GM12878 (cell line): ENCODE measurements around the gene ITGA11. TPM values are rescaled to one million over a fixed set of nuclear protein-coding genes. Genes with fewer than 3 reads are reported as not detected.

Experiments used
- ATAC-seq: fragments of 200-7000 bp; cut with Tn5 transposase; 3 replicates; pipeline ENCODE4 v1.9.1; 2020; ENCODE audit warnings: mild to moderate bottlenecking, moderate library complexity
- BruUV-seq: library from RNA; stranded (reverse); fragments of 400-500 nt; replicated peaks from 2 replicates; lab custom pipeline; 2021; lab: Mats Ljungman, UMichigan
- CTCF ChIA-PET: fragments of 300-600 bp; sonication (Branson Sonifier 250); formaldehyde crosslinking; extraction: SDS; loops from one replicate; lab custom pipeline; 2021; ENCODE audit warnings: inconsistent platforms; lab: Yijun Ruan, JAX
- POLR2A ChIA-PET: fragments of 350-600 bp; formaldehyde crosslinking; extraction: SDS; loops from one replicate; lab custom pipeline; 2021; ENCODE audit warnings: inconsistent platforms; lab: Charles Lee
- RAD21 ChIA-PET: fragments of 300-600 bp; sonication (Branson Sonifier 250); formaldehyde crosslinking; loops from one replicate; lab custom pipeline; 2023; ENCODE audit warnings: antibody characterized with exemption; ENCODE audit not compliant: unreplicated experiment; lab: Charles Lee
- SMC1A ChIA-PET: fragments of 300-600 bp; sonication (Branson Sonifier 250); formaldehyde crosslinking; loops from one replicate; lab custom pipeline; 2023; ENCODE audit not compliant: unreplicated experiment, uncharacterized antibody; lab: Charles Lee
- DNase-seq: peaks from one replicate; pipeline ENCODE4 v3.0.0-alpha.2; 2011; ENCODE audit warnings: low read depth, low spot score
- FAIRE-seq: peaks from 3 replicates; lab custom pipeline; 2011; peaks lifted over from hg19 to GRCh38; lab: Jason Lieb, UNC
- H2AFZ ChIP-seq: 2 replicates; pipeline ENCODE4 v1.6.0; 2011; ENCODE audit warnings: low read depth, low read length, control low read depth; ENCODE audit not compliant: control insufficient read depth
- H3K27ac ChIP-seq: 2 replicates; pipeline ENCODE4 v1.5.1; 2011; ENCODE audit warnings: control low read depth; ENCODE audit not compliant: control insufficient read depth, insufficient read depth
- H3K27me3 ChIP-seq, 2 experiments: replicated peaks in 1 of 2; 2 replicates each; pipeline versions ENCODE4 v1.6.0 to v1.6.1; 2011; ENCODE audit warnings: low read length in 1 of 2; ENCODE audit not compliant: control insufficient read depth in 2 of 2, insufficient read depth in 2 of 2
- H3K36me3 ChIP-seq, 2 experiments: 2 replicates each; pipeline ENCODE4 v1.5.1; 2011; ENCODE audit warnings: low read length in 1 of 2; ENCODE audit not compliant: control insufficient read depth in 2 of 2, insufficient read depth in 2 of 2
- H3K4me1 ChIP-seq: 2 replicates; pipeline ENCODE4 v1.6.1; 2011; ENCODE audit warnings: mild to moderate bottlenecking, low read length, moderate library complexity, mixed read lengths; ENCODE audit not compliant: control insufficient read depth, insufficient read depth
- H3K4me2 ChIP-seq: 2 replicates; pipeline ENCODE4 v1.6.0; 2011; ENCODE audit warnings: control low read depth; ENCODE audit not compliant: control insufficient read depth, insufficient read depth
- H3K4me3 ChIP-seq: fragments of 200-600 bp; sonication (generic); 2 replicates; pipeline ENCODE4 v1.5.1; 2016
- H3K79me2 ChIP-seq: 2 replicates; pipeline ENCODE4 v1.6.0; 2011; ENCODE audit warnings: low read length; ENCODE audit not compliant: control insufficient read depth, insufficient read depth
- H3K9ac ChIP-seq: 2 replicates; pipeline ENCODE4 v1.8.0; 2011; ENCODE audit warnings: low read length, control low read depth, mixed read lengths; ENCODE audit not compliant: control insufficient read depth, insufficient read depth
- H3K9me3 ChIP-seq: replicated peaks from 3 replicates; pipeline ENCODE4 v1.5.1; 2011; ENCODE audit warnings: mild to moderate bottlenecking, low read length; ENCODE audit not compliant: control insufficient read depth, insufficient read depth
- H4K20me1 ChIP-seq: 2 replicates; pipeline ENCODE4 v1.6.0; 2011; ENCODE audit not compliant: control insufficient read depth, insufficient read depth
- CBX5 ChIP-seq: sonication (generic); IDR thresholded peaks from 2 replicates; pipeline ENCODE4 v1.6.1; 2016; ENCODE audit warnings: low read depth, moderate library complexity, mild to moderate bottlenecking, inconsistent platforms
- HCFC1 ChIP-seq: fragments of 150-350 bp; IDR thresholded peaks from 2 replicates; pipeline ENCODE4 v1.6.1; 2014; ENCODE audit warnings: low read length
- HDGF ChIP-seq: fragments of 450-650 bp; IDR thresholded peaks from 2 replicates; pipeline ENCODE4 v1.6.1; 2016; ENCODE audit warnings: antibody characterized with exemption
- IKZF2 ChIP-seq, 2 experiments: fragments of 450-650 bp; IDR thresholded peaks; 2 replicates each; pipeline ENCODE4 v1.6.1; 2017; ENCODE audit warnings: mild to moderate bottlenecking in 2 of 2, moderate library complexity in 2 of 2
- PML ChIP-seq: IDR thresholded peaks from 2 replicates; pipeline ENCODE4 v1.6.1; 2012; ENCODE audit warnings: low read length, inconsistent platforms
- RBBP5 ChIP-seq: fragments of 200-600 bp; sonication (generic); conservative IDR thresholded peaks from 2 replicates; pipeline ENCODE4 v1.6.1; 2016
- SMC3 ChIP-seq: IDR thresholded peaks from 2 replicates; pipeline ENCODE4 v1.6.1; 2011; ENCODE audit warnings: low read length, improper control_type of control experiment, borderline replicate concordance
- TAF1 ChIP-seq: IDR thresholded peaks from 2 replicates; pipeline ENCODE4 v1.6.1; 2011; ENCODE audit warnings: mild to moderate bottlenecking, low read depth, low read length, borderline replicate concordance
- YY1 ChIP-seq: IDR thresholded peaks from 2 replicates; pipeline ENCODE4 v1.6.1; 2011; ENCODE audit warnings: low read depth, mild to moderate bottlenecking, low read length
- ZZZ3 ChIP-seq: IDR thresholded peaks from 2 replicates; pipeline ENCODE4 v1.6.1; 2011; ENCODE audit warnings: low read depth; ENCODE audit not compliant: control insufficient read depth, insufficient read length
- WGBS: methylation state at CpG from one replicate; pipeline ENCODE4 v1.1.6; 2016; ENCODE audit warnings: low lambda C conversion rate; ENCODE audit not compliant: insufficient replicate concordance, insufficient coverage; ENCODE audit errors: missing lambda C conversion rate; 5-methylcytosine and 5-hydroxymethylcytosine counted together
- in situ Hi-C: fragments of 300-500 bp; cut with MboI; formaldehyde crosslinking; loops from 9 replicates; pipeline ENCODE4 v1.14.3; 2018; ENCODE audit warnings: mixed read lengths
- intact Hi-C: fragments of 100-400 bp; cut with micrococcal nuclease; formaldehyde crosslinking; loops from one replicate; pipeline ENCODE4 v1.14.2; 2022; ENCODE audit not compliant: unreplicated experiment
- polyA plus RNA-seq, 11 experiments: library from polyadenylated mRNA; depleted of rRNA in 4 of 11; unstranded in 6 of 11; stranded (reverse) in 5 of 11; fragments of >200 nt; fragmentation: Nextera tagmentation in 4 of 11; fragmentation: Illumina TruSeq in 1 of 11; extraction: Ambion mirVana in 4 of 11; extraction: Trizol in 1 of 11; gene quantifications; 1 replicate in 1 of 11; 2 replicates in 10 of 11; pipeline versions ENCODE4 v1.2.1 to v1.2.3, GENCODE V29; 2011 to 2016; ENCODE audit warnings: inconsistent platforms in 2 of 11, missing spikeins in 2 of 11, low read depth in 1 of 11
- total RNA-seq, 4 experiments: library from RNA; depleted of rRNA in 3 of 4; stranded (reverse); fragments of >200 nt in 3 of 4; fragmentation: Illumina TruSeq in 1 of 4; extraction: Trizol in 1 of 4; gene quantifications; 2 replicates each; pipeline versions ENCODE4 v1.2.1 to v1.2.3, GENCODE V29; 2013 to 2021
- TF ChIP-seq, protein P1 (sequence below): IDR thresholded peaks from 2 replicates; pipeline ENCODE4 v1.6.1; 2012; ENCODE audit warnings: improper control_type of control experiment, low read depth, low read length; ENCODE audit not compliant: insufficient replicate concordance

ITGA11 gene
- total and polyA plus RNA-seq, 10 of the 15 experiments (the other 5 are each of a cell fraction or from before 2014, with no cell fraction given), result under 0.01 to 0.36 (median 0.13) TPM; not detected in 1

DNA sequence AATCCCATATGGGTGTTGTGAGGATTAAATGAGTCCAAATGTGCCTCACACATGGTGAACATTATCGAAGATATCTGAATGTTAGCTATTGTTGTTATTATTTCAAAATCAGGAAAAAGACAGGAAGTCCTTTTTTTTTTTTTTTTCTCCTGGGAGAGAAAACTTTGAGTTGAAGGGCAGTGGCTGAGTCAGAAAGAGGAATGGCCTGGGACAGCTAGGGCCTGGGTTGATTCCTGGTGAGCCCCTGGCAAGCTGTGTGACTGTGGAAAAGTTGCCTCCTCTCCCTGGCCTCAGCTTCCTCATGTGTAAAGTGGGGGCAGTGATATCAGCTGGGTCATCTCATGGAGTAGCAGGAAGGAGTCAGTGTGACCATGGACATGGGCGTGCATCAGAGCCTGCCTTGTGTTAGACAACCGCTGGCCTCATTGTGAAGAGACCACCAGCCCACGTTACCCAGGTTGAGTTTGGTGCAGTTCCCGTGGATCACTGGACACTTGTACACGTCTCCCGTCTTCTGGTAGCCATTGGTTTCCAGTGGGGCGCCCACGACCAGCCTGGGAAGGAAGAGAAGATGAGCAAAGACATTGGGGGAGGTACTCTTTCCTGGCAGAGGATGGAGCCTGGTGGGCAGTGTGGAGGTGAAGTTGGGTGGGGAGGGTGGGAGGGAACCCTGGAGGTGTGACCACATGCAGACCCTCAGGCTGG is 63.1 kb downstream of the ITGA11 start:
- FAIRE-seq, result no peak
- CTCF ChIA-PET, result interaction anchor here (0.5 kb wide), 1 partner anchor 1466 kb away, joined by 3 read pairs; no protein-coding TSS in a partner anchor
- POLR2A ChIA-PET, result no interaction called here
- WGBS, result 19% methylated on average over 9 of the region's 9 CpGs
- no TSS peak for BruUV-seq
- H3K79me2 ChIP-seq, result no peaks in the 10 kb centered on the region
- H2AFZ ChIP-seq, result no peak overlapping the region
- no peaks in the 10 kb centered on the region for H3K9me3 ChIP-seq
- ATAC-seq, result no peak
- no peak overlapping the region for H3K4me2 ChIP-seq
- H3K36me3 ChIP-seq, result no peaks in the 10 kb centered on the region
- no peak overlapping the region for H3K9ac ChIP-seq
- intact Hi-C loops, result no loop called here
- no peak overlapping the region for H3K4me3 ChIP-seq
- H4K20me1 ChIP-seq, result no peaks in the 10 kb centered on the region
- TF ChIP-seq SMC3 (no peak), HCFC1 (no peak), IKZF2 (IDR thresholded peaks at IDR 0.05) (no peak), PML (no peak), HDGF (no peak), YY1 (no peak), TAF1 (no peak), ZZZ3 (no peak), RBBP5 (no peak), CBX5 (no peak)
- TF ChIP-seq, protein P1, sequence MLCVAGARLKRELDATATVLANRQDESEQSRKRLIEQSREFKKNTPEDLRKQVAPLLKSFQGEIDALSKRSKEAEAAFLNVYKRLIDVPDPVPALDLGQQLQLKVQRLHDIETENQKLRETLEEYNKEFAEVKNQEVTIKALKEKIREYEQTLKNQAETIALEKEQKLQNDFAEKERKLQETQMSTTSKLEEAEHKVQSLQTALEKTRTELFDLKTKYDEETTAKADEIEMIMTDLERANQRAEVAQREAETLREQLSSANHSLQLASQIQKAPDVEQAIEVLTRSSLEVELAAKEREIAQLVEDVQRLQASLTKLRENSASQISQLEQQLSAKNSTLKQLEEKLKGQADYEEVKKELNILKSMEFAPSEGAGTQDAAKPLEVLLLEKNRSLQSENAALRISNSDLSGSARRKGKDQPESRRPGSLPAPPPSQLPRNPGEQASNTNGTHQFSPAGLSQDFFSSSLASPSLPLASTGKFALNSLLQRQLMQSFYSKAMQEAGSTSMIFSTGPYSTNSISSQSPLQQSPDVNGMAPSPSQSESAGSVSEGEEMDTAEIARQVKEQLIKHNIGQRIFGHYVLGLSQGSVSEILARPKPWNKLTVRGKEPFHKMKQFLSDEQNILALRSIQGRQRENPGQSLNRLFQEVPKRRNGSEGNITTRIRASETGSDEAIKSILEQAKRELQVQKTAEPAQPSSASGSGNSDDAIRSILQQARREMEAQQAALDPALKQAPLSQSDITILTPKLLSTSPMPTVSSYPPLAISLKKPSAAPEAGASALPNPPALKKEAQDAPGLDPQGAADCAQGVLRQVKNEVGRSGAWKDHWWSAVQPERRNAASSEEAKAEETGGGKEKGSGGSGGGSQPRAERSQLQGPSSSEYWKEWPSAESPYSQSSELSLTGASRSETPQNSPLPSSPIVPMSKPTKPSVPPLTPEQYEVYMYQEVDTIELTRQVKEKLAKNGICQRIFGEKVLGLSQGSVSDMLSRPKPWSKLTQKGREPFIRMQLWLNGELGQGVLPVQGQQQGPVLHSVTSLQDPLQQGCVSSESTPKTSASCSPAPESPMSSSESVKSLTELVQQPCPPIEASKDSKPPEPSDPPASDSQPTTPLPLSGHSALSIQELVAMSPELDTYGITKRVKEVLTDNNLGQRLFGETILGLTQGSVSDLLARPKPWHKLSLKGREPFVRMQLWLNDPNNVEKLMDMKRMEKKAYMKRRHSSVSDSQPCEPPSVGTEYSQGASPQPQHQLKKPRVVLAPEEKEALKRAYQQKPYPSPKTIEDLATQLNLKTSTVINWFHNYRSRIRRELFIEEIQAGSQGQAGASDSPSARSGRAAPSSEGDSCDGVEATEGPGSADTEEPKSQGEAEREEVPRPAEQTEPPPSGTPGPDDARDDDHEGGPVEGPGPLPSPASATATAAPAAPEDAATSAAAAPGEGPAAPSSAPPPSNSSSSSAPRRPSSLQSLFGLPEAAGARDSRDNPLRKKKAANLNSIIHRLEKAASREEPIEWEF, result no peak
- H3K4me1 ChIP-seq, result no peaks in the 10 kb centered on the region
- no peak for DNase-seq
- RAD21 ChIA-PET, result no interaction called here
- in situ Hi-C loops, result no loop called here
- SMC1A ChIA-PET, result interaction anchor here (0.6 to 1.4 kb wide), 3 partner anchors 8 to 216 kb away, joined by 3 to 4 read pairs (median 3); no protein-coding TSS in a partner anchor
- peaks cover 0 to 9% of the 10 kb centered on the region in 2 experiments; a peak in 3 of 4 replicates for H3K27me3 ChIP-seq
- H3K27ac ChIP-seq, result no peak overlapping the region
